ENCODE results near the gene MMADHC.

Gene MMADHC

GRCh38 chr2:149536649-149537048, 50.9 kb downstream of the MMADHC start:
- TF ChIP-seq REST (IDR thresholded peaks at IDR 0.05; ENCODE audit: insufficient read depth in 1 of 2, low read depth in 2 of 2, low read length in 2 of 2) (no peak), TAF1 (IDR thresholded peaks at IDR 0.05; ENCODE audit: borderline replicate concordance, insufficient read depth, low read length) (no peak), FOXP2 (optimal IDR thresholded peaks at IDR 0.05; ENCODE audit: borderline replicate concordance, extremely low read depth, extremely low read length, insufficient read depth) (no peak), POLR2AphosphoS5 (IDR thresholded peaks at IDR 0.05; ENCODE audit: low read depth, low read length) (no peak), SIN3A (IDR thresholded peaks at IDR 0.05; ENCODE audit: borderline replicate concordance, insufficient read depth, low read length) (no peak)

GRCh38 chr2:149534674-149535073, 52.9 kb downstream of the MMADHC start:
- TF ChIP-seq FOXP2 (optimal IDR thresholded peaks at IDR 0.05; ENCODE audit: borderline replicate concordance, extremely low read depth, extremely low read length, insufficient read depth), result no peak
- TF ChIP-seq SIN3A (IDR thresholded peaks at IDR 0.05; ENCODE audit: borderline replicate concordance, insufficient read depth, low read length), result no peak
- no peak for TF ChIP-seq TAF1 (IDR thresholded peaks at IDR 0.05; ENCODE audit: borderline replicate concordance, insufficient read depth, low read length)

GRCh38 chr2:149528983-149529382, 58.6 kb downstream of the MMADHC start:
- TF ChIP-seq TAF1 (IDR thresholded peaks at IDR 0.05; ENCODE audit: borderline replicate concordance, insufficient read depth, low read length) (no peak), POLR2AphosphoS5 (IDR thresholded peaks at IDR 0.05; ENCODE audit: low read depth, low read length) (no peak), FOXP2 (optimal IDR thresholded peaks at IDR 0.05; ENCODE audit: borderline replicate concordance, extremely low read depth, extremely low read length, insufficient read depth) (no peak), REST (IDR thresholded peaks at IDR 0.05; ENCODE audit: insufficient read depth in 1 of 2, low read depth in 2 of 2, low read length in 2 of 2) (no peak), SIN3A (IDR thresholded peaks at IDR 0.05; ENCODE audit: borderline replicate concordance, insufficient read depth, low read length) (no peak)

- TF ChIP-seq TAF1 (IDR thresholded peaks at IDR 0.05; ENCODE audit: borderline replicate concordance, insufficient read depth, low read length), result no peak
Observed at GRCh38 chr2:149527998-149528755, 59.4 kb downstream of the MMADHC start.

- TF ChIP-seq FOXP2 (optimal IDR thresholded peaks at IDR 0.05; ENCODE audit: borderline replicate concordance, extremely low read depth, extremely low read length, insufficient read depth) (no peak), POLR2AphosphoS5 (IDR thresholded peaks at IDR 0.05; ENCODE audit: low read depth, low read length) (no peak), REST (IDR thresholded peaks at IDR 0.05; ENCODE audit: insufficient read depth in 1 of 2, low read depth in 2 of 2, low read length in 2 of 2) (no peak)
Observed at GRCh38 chr2:149526689-149527088, 60.9 kb downstream of the MMADHC start.

- TF ChIP-seq POLR2AphosphoS5 (IDR thresholded peaks at IDR 0.05; ENCODE audit: low read depth, low read length), result no peak
- no peak for TF ChIP-seq TAF1 (IDR thresholded peaks at IDR 0.05; ENCODE audit: borderline replicate concordance, insufficient read depth, low read length)
- no peak for TF ChIP-seq FOXP2 (optimal IDR thresholded peaks at IDR 0.05; ENCODE audit: borderline replicate concordance, extremely low read depth, extremely low read length, insufficient read depth)
- TF ChIP-seq SIN3A (IDR thresholded peaks at IDR 0.05; ENCODE audit: borderline replicate concordance, insufficient read depth, low read length), result no peak
- TF ChIP-seq REST (IDR thresholded peaks at IDR 0.05; ENCODE audit: insufficient read depth in 1 of 2, low read depth in 2 of 2, low read length in 2 of 2), result no peak
Observed at GRCh38 chr2:149525323-149525722, 62.3 kb downstream of the MMADHC start.
